Esophagus muscularis mucosa (tissue), 3 donors: ENCODE results near the gene SEPTIN10.

ENCODE experiments used
- CTCF ChIP-seq, 3 experiments: fragments of 200-600 bp in 2 of 3; fragments of 450-650 bp in 1 of 3; sonication (generic) in 2 of 3; IDR thresholded peaks; one replicate each; pipeline ENCODE4 v1.5.1; 2017 to 2019; ENCODE audit warnings: antibody characterized with exemption in 3 of 3, mild to moderate bottlenecking in 2 of 3, moderate library complexity in 1 of 3
- POLR2A ChIP-seq: fragments of 450-650 bp; IDR thresholded peaks from one replicate; pipeline ENCODE4 v1.6.1; 2017; ENCODE audit warnings: antibody characterized with exemption, moderate library complexity, mild to moderate bottlenecking, low read depth

GRCh38 chr2:109614715-109615636, 1.2 kb upstream of the SEPTIN10 start:
- no peak for TF ChIP-seq CTCF (IDR thresholded peaks at IDR 0.05)
- TF ChIP-seq POLR2A, result no peak
